HepG2 (cell line): ENCODE data around the gene PPP1R2B.

Experiments
- ARID2 ChIP-seq: sonication (generic); formaldehyde crosslinking; IDR thresholded peaks from 2 replicates; pipeline ENCODE4 v1.8.1; 2022; ENCODE audit warnings: mild to moderate bottlenecking, missing genetic modification reagents, borderline replicate concordance
- POLR2A ChIP-seq, 2 experiments: IDR thresholded peaks; 2 replicates each; pipeline ENCODE4 v1.6.1; 2011; ENCODE audit warnings: low read depth in 2 of 2, low read length in 2 of 2, mild to moderate bottlenecking in 1 of 2, moderate library complexity in 1 of 2; ENCODE audit not compliant: insufficient read depth in 1 of 2
- ZNF333 ChIP-seq: sonication (generic); formaldehyde crosslinking; IDR thresholded peaks from 2 replicates; pipeline ENCODE4 v1.4.0; 2020; ENCODE audit warnings: mild to moderate bottlenecking, missing genetic modification reagents, borderline replicate concordance

DNA sequence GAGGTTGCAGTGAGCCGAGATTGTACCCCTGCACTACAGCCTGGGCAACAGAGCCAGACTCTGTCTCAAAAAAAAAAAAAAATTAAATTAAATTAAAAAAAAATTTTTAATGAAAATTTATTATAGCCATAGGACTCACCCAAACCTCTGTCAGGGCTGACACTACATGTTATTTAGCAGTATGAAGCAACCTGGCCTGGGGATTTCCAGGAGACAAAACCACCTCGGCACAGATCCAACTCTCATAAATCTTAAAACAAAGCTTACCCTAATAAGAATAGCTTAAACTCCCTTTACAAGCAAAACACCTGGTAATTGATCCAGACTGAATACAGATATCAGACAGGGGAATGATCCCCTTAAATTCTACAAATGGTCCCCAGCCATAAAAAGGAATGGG is 38.4 kb downstream of the PPP1R2B start:
- TF ChIP-seq ARID2 (no peak), POLR2A (IDR thresholded peaks at IDR 0.05; ENCODE audit: insufficient read depth in 1 of 2, low read depth in 2 of 2, low read length in 2 of 2) (no peak), ZNF333 (CRISPR knock-in tag) (no peak)
